Activated CD4-positive, alpha-beta T cell treated with anti-CD3 and anti-CD28 coated beads, Interleukin-2, Interleukin-6, amounts not matched to agents 100 ng/mL and 50 ng/mL, durations not matched to agents 16 hours and 8 hours (primary cell): Measurements from ENCODE around the gene AACS.

Experiments
- DNase-seq: peaks from one replicate; pipeline ENCODE4 v3.0.0-alpha.2; 2020

Gene AACS

DNA sequence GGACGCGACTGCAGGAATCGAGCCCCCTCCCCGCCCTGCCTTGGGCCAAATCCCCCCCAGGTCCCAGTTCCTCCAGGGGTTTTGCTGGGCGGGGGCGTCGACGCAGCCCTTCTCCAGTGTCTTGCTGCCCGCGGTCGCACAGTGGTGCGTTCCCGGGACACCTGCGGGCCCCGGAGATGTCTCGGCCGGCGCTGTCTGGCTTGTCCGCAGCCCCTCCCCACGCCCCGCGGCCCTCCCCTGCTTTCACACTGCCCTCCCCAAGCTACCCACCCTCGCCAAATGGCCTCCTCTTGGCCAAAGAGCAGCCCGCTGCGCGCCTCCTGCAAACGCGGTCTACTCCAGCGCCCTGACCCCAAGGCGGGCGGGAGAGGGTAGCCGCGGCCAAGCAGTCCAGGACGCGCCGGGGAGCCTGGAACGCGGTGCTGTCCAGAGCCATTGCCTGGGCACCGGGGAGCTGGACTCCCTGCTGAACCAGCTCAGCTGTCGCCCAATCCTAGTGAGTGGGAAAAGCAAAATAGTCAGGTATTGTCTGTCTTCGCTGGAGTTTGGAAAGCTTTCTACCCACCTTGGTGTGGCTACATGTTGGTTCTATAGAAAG, 122.0 kb downstream of the AACS start:
- no peak for DNase-seq

DNA sequence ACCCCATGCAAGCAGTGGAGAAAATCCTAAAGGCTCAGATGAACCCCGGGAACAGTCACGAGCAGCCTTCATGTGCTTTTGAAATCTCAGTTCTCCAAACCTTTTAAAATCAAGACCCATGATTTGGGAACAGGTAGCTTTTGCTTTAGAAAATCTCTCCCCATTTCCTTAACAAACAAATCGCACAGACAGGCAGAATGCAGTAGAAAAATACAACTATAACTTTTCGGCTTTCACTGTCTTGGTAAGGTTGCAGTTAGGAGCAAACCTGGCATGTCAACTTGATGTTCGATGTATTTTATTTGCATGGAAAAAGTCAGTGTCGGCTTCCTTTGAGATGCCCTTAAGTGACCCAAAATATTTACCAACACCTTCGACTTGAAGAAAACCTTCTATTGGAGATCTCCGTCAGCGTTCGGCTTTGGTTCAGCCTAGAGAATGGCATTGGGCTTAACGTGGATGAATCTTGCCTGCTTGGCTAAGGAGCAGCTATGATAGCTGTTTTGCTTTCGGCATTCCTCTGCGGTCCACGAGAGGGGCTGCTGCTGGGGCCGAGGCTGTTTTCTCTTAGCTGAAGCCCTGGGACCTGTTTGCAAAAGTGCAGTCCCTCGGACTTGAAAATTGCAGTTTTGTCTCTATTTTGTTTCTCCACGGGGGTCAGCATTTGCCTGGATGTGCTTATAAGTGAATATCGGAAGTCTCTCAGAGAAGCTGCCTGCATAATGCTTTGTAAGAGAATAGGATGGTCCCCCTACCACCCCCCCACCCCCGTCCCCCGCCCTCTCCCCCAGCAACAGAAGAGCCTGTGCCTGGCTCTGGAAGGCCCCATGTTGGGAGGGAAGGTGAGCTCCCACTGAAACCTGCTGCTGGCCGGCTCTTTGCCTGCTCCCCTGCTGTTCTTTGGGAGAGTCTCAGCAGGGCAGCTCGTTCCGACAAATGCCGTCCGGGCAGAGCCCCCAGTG, 122.8 kb downstream of the AACS start:
- no peak for DNase-seq

DNA sequence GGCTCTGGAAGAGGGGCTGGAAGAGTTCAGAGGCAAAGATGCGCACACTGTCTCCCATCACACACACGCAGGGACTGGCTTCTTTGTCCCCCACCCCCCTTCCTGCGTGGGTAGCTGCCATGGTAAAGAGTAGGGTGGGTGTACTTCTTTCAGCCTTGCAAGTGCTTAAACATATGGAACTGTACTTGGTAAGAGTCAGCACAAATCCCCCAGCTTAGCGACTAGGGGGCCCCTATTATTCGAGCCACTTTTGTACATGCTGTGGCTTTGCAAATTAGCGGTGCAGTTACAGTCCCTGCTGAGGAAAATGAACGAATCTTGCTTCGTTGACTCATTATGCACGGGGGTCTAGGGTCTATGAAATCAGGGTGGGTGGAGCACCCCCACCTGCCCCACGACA, 123.8 kb downstream of the AACS start:
- no peak for DNase-seq

DNA sequence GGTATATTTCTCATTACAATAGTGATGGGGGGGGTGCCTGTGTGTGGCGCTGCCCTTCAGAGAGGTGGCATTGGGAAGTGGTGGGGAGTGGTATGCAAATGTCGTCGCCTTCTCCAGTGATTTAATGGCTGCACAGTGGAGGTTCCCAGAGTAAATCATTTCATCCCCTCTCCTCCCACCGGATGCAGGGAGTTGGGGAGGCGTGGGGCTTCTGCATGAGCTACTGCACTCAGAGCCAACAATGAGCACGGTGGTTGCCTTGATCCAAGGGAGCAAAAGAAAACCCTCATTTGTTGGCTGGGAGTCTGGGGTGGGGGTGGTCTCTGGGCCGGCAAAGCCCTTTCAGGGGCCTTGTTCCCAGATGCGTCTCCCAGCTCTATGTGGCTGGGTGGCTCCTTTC, 124.3 kb downstream of the AACS start:
- DNase-seq: no peak

DNA sequence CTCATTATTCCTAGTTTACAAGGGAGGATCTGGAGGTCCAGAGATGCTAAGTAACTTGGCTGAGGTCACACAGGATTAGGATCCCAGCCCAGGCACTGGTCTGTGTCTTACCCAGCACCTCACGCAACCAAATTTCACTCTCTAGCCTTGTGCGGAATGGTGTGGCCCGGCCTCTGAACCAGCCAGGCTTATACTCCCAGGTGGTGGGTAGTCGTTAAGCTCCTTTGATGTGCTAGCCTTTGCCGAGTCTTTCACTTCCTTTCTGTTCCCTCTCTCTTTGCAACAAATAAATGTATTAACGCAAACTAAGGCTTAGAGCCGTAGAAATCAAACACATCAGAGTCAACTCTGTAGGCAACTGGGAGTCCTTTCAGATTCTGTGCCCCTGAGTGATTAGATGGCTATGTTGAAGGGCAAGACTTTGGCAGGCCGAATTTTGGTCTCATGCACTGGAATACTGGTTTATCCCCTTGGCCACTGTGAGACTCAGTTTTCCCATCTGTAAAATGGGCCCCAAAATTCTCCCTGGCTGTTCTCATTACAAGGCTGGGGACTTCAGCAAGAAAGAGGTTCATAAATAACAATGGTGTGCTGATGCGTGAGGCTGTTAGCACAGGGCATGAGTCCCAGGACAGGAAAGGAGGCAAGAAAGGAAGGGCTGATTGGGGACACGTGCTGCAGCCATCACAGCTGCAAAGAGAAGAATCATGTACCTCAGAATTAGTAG, 126.3 kb downstream of the AACS start:
- no peak for DNase-seq

DNA sequence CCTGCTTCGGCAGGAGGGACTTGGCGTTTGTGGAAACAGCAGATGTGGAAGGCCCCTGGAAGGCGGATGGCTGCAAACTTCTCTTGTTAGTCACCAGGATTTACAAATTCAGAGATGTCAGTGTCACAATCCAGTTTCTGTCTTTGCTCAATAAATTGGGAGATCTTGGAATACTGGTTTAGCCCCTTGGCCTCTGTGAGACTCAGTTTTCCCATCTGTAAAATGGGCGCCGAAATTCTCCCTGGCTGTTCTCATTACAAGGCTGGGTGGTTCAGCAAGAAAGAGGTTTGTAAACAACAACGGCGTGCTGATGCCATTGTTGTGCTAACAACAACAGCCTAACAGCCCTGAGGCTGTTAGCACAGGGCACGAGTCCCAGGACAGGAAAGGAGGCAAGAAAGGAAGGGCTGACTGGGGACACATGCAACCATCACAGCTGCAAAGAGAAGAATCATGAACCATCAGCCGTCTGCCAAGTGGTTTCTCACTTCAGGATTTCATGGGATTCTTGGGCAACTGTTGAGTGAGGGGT, 127.5 kb downstream of the AACS start:
- DNase-seq: no peak
